GM18867 (cell line): ENCODE measurements around the gene KRTAP5-1.
"Not testable (repeated sequence)": the region's sequence is repeated elsewhere in the genome, so short reads cannot be mapped to it uniquely, and the experiment has no call there.

Experiments
- ATAC-seq: cut with Tn5 transposase; IDR thresholded peaks from one replicate; pipeline ENCODE4 v1.9.1; 2021; ENCODE audit warnings: mild to moderate bottlenecking, moderate library complexity; ENCODE audit not compliant: unreplicated experiment

Gene KRTAP5-1

GRCh38 chr11:1584661-1585370 is at the start of gene KRTAP5-1:
TSS of gene KRTAP5-1 (minus strand) at chr11:1585283. CDS start at chr11:1585249, 34 bp downstream.
- not testable (repeated sequence) for ATAC-seq

DNA sequence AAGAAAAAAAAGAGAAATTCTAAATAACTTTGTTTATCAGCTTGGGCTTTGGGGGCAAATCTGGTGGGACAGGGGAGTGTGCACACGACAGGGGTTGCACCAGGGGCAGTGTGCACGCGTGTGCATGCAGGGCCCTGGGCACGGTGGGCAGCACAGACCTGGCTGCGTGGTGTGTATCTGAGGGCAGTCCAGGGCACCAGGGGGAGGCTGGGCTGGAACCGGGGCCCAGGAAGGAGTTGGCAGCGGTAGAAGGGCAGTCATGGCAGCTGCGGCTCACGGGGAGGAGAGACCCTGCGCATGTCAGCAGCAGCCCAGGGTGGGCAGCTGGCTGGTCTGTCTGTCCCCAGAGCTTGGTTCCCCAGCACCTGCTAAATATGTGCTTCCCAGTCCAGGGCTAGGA is 48.8 kb upstream of the KRTAP5-1 start:
- ATAC-seq = no peak

DNA sequence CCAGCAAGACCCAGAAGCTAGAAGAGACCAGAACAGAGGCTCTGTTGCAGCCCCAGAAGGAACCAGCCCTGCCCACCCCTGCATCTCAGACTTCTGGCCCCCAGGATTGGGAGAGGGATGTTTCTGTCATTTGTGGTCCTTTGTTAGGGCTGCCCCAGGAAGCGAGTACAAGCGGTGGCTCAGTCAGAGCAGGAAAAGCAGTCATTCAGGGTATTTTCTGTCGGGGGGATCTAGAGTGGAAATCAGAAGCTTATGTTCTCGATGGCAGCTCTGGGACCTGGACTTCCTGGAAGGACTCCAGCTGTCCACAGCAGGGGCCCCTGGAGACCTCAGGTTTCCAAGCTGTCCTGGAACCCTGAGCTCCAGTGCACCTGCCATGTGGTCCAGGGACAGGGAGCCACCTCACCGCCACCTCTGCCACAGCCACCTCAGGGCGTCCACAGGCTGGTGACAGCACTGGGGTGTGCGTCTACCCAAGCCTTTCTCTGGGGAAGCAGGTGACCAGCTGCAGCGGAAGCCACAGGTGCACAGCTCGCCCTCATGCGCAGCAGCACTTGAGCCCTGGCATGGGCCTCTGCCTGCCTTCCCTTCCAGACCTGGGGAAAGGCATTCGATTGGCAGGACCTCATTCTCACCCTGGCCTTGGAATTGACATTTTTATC is 47.1 kb upstream of the KRTAP5-1 start:
- no peak for ATAC-seq

GRCh38 chr11:1631066-1631568 is 46.0 kb upstream of the KRTAP5-1 start:
- ATAC-seq = no peak

GRCh38 chr11:1630271-1630670 is 45.2 kb upstream of the KRTAP5-1 start:
- no peak for ATAC-seq

DNA sequence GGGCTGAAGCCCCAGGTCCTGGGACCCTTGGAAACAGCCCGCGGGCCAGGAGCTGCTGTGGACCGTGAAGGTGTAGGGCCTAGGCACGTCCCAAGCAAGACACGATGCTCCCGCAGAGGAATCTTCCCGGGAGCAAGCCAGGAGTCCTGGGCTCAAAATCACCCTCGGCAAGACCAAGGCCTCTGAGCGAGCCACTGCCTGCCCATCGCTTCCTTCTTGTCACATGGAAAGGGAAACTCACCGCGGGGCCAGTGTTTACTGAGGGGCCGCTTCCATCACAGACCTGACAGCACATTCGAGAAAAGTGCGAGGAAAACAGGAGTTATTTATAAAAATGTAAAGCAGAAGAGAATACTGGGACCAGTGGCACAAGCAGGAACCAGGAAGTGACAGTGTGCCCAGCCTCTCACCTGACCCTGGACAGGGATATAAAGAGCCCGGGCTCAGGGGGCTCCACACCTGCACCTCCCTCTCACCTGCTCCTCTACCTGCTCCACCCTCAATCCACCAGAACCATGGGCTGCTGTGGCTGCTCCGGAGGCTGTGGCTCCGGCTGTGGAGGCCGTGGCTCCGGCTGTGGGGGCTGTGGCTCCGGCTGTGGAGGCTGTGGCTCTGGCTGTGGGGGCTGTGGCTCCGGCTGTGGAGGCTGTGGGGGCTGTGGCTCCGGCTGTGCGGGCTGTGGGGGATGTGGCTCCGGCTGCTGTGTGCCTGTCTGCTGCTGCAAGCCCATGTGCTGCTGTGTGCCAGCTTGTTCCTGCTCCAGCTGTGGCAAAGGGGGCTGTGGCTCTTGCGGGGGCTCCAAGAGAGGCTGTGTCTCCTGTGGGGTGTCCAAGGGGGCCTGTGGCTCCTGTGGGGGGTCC is 44.5 kb upstream of the KRTAP5-1 start, which contains the start of gene KRTAP5-5:
Gene KRTAP5-5 (plus strand): TSS at position 450 of the 860 bp plus-strand sequence. CDS start 66 bp downstream, at position 516.
- ATAC-seq = no peak

DNA sequence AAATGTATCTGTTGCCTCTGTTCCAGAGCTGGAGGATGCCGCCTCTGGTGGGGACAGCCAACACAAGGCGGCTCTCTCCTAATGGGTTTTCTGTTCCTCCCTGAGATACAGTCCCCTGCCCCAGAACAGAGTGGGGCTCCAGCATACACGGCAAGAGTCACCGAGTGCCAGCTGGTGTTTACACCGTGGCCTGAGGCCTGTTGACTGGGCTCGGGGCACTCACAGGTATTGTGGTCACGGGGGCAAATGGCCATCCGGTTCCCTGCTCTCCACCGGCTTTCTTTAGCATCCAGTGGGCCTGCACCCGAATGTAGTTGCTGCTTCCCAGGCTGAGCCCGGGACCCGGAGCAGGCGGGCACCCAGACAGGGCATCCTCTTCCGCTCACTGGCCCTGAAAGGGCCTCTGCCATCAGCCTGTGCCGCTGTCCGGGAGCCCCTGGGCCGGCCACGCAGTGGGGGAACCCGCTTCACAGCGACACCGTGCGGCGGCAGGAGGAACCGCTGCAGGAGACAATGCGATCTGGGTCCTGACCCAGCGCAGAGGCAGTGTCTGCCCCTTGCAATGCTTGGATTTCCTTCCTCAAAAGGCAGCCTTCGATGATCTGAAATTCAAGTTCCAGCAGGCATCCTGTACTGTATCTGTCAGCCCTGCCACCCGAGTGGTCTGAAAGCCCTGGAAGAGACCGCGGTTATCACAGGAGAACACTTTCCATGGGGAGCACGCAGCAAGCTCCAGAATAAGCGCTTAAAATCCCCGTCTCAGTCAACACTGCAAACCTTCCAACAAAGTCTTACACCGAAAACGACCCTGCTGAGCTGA is 43.6 kb upstream of the KRTAP5-1 start:
- no peak for ATAC-seq

DNA sequence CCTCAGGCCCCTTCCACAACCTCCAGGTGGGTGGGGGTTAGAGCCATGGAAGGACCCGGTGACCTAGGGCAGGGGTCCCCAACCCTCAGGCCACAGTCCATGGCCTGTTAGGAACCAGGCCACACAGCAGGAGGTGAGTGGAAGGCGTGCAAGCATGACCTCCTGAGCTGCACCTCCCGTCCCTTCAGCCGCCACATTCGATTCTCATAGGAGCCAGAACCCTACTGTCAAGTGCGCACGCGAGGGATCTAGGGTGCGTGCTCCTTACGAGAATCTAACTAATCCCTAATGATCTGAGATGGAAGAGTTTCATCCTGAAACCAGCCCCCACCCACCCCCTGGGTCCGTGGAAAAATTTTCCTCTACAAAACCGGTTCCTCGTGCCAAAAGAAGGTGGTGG is 40.5 kb upstream of the KRTAP5-1 start:
- no peak for ATAC-seq

GRCh38 chr11:1624621-1625020 is 39.5 kb upstream of the KRTAP5-1 start:
- ATAC-seq = no peak

DNA sequence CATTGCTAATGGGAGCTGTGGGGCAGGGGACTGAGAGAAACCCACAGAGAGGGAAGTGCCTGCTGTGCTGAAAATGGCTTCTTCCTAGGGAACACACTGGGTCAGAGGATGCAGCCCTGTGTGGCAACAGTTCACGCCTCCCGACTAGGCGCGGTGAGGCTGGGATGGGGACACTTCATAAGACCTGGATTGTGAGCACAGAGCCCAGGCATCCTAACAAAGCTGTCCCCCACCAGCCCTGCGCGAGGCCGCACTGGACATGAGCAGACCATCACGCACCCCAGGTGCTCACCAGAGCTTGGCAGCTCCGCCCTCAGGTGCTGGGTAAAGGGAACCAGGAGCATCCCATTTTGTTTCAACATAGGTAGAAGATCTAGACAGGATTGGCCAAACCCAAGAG is 38.6 kb upstream of the KRTAP5-1 start:
- no peak for ATAC-seq

GRCh38 chr11:1622086-1622485 is 37.0 kb upstream of the KRTAP5-1 start, which contains the start of gene KRTAP5-4:
TSS of gene KRTAP5-4 (minus strand) at chr11:1622138. CDS start at chr11:1622093, 45 bp downstream.
- no peak for ATAC-seq

DNA sequence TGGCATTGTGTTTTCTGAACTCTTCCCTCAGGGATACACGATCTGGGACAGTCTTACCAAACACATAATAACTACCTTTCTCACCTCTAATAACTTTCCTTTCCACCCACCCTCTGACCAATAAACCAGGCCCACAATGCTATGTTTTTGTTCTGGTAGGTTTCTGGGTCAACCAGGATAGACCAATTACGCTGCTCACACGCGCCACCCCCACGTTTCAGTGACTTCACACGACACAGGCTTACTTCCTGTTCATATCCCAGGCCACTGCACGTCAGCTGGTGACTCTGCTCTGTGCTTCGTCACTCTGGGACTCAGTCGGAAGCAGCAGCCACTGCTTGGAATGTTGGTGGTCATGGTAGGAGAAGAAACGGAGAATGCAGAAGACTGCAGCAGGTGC is 34.4 kb upstream of the KRTAP5-1 start:
- no peak for ATAC-seq

- ATAC-seq = no peak
Measured at GRCh38 chr11:1618231-1618630, 33.1 kb upstream of the KRTAP5-1 start.

GRCh38 chr11:1608363-1608762 is 23.3 kb upstream of the KRTAP5-1 start, which contains the start of gene KRTAP5-3:
TSS of gene KRTAP5-3 (minus strand) at chr11:1608463. CDS start at chr11:1608385, 78 bp downstream.
- no peak for ATAC-seq

DNA sequence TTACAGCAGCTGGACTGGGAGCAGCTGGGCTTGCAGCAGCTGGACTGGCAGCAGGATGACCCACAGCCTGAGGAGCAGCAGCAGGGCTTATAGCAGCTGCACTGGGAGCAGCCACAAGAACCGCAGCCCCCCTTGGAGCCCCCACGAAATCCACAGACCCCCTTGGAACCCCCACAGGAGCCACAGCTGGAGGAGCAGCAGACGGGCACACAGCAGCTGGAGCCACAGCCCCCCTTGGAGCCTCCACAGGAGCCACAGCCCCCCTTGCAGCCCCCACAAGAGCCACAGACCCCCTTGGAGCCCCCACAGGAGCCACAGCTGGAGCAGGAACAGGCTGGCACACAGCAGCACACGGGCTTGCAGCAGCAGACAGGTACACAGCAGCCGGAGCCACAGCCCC is 22.8 kb upstream of the KRTAP5-1 start:
- not testable (repeated sequence) for ATAC-seq

- ATAC-seq = not testable (repeated sequence)
Measured at GRCh38 chr11:1607156-1607845, 22.2 kb upstream of the KRTAP5-1 start.

DNA sequence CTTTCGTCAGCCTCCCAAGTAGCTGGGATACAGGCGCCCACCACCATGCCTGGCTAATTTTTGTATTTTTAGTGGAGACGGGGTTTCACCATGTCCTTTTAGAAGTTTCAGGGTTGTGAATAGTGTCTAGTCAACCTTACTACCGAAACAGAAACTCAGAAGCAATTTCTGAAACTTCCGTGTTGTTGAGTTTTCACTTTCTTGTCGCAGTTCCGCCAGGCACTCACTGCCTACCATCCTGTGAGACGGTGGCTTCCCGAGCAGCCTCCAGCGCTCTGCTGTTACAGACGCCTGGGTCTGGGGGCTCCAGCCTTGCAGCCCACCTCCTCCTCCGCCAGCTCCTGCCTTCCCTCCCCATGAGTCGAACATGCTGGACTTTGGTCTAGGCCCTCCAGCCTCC is 20.8 kb upstream of the KRTAP5-1 start:
- peak; percentile 96 for ATAC-seq

- no peak for ATAC-seq
Measured at GRCh38 chr11:1604711-1605110, 19.6 kb upstream of the KRTAP5-1 start.

DNA sequence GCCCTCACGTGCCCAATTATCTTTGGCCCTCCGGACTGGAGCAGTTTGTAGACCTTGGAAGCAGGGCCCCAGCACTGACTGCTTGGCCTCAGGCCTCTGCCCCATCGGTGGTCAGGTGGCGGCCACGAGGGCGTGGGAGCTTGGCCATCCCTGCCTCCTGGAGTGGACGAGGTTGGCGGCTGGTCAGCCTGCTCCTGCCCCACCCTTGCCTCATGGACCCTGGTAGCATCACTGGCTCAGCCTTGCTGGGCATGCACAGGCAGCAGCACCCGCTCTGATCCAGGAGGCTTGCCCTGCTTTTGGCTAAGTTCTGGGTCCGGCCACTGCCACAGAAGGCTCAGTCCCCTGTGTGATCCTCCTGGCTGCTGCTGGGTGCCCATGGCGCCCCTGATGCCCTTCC is 19.1 kb upstream of the KRTAP5-1 start:
- no peak for ATAC-seq

DNA sequence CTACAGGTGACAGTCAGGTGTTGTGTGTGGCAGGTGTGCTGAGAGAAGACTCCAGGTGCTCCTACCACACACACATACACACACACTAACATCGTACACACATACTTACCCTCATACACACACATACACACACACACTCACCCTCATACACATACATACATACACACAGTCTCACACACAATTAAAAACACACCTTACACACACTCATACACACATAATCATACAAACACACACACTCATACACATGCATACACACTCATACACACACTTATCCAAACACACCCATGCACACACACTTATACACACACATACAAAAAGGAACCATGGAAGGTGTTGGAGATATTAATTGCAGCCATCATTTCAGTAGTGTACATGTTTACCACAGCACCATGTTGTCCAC is 18.5 kb upstream of the KRTAP5-1 start:
- ATAC-seq = no peak
